Measurements from ENCODE around the gene PDGFRA. TPM values are rescaled to one million over a fixed set of nuclear protein-coding genes. Genes with fewer than 3 reads are reported as not detected.

Gene PDGFRA
- total RNA-seq, 1 experiment from 2014 or later, result 0.25 TPM

- Histone ChIP-seq H3K9ac (ENCODE audit: low read length) (no peak overlapping the region), H3K9me2 (ENCODE audit: insufficient read depth) (no peaks in the 10 kb centered on the region), H3K9me3 (ENCODE audit: control insufficient read depth in 1 of 2, insufficient read depth in 1 of 2, low read depth in 1 of 2, low read length in 2 of 2) (no peaks in the 10 kb centered on the region), H3K4me3 (replicated peaks in 1 of 2; ENCODE audit: low read depth in 1 of 2, low read length in 2 of 2) (no peak overlapping the region), H2AFZ (ENCODE audit: low read depth, low read length, poor library complexity, severe bottlenecking) (no peak overlapping the region), H3K36me3 (ENCODE audit: control insufficient read depth in 1 of 2, insufficient read depth in 2 of 2, low read length in 2 of 2) (no peaks in the 10 kb centered on the region), H3K4me1 (ENCODE audit: control insufficient read depth in 1 of 2, insufficient read depth in 2 of 2, low read length in 2 of 2) (no peaks in the 10 kb centered on the region), H3K4me2 (ENCODE audit: low read length) (no peak overlapping the region), H3K79me2 (ENCODE audit: insufficient read depth, low read length) (no peaks in the 10 kb centered on the region), H3K27ac (ENCODE audit: low read depth, low read length) (no peak overlapping the region), H4K20me1 (ENCODE audit: insufficient read depth) (no peaks in the 10 kb centered on the region), H3K27me3 (ENCODE audit: insufficient read depth, low read length) (no peaks in the 10 kb centered on the region; the same call in 1 of the 2 replicates)
- intact Hi-C loops (cut with micrococcal nuclease), result no loop called here
- ATAC-seq (no peak), DNase-seq (ENCODE audit: low read depth, low spot score) (no peak)
- BruUV-seq (replicated peaks), result no TSS peak
- TF ChIP-seq ELF1 (IDR thresholded peaks at IDR 0.05; ENCODE audit: borderline replicate concordance, low read depth), result no peak
- no peak for TF ChIP-seq MAX (IDR thresholded peaks at IDR 0.05)
- no peak for TF ChIP-seq CEBPB (IDR thresholded peaks at IDR 0.05; ENCODE audit: low read depth)
- TF ChIP-seq POLR2A (IDR thresholded peaks at IDR 0.05; ENCODE audit: borderline replicate concordance, extremely low read depth, insufficient read depth, insufficient read length), result no peak
- no peak for TF ChIP-seq RAD21 (IDR thresholded peaks at IDR 0.05; ENCODE audit: low read depth)
- no peak for TF ChIP-seq TCF7L2 (IDR thresholded peaks at IDR 0.05; ENCODE audit: borderline replicate concordance, extremely low read depth, insufficient read depth, insufficient read length)
- TF ChIP-seq ZNF274 (IDR thresholded peaks at IDR 0.05; ENCODE audit: low read depth, low read length), result no peak
- no peak for TF ChIP-seq YY1 (IDR thresholded peaks at IDR 0.05; ENCODE audit: extremely low read depth, insufficient replicate concordance, low read depth, low read length)
- no peak for TF ChIP-seq ZFX (IDR thresholded peaks at IDR 0.05)
- TF ChIP-seq POLR2AphosphoS5 (IDR thresholded peaks at IDR 0.05; ENCODE audit: low read depth, low read length), result no peak
- ChIA-PET RAD21 (ENCODE audit: low non-redundant PET in 1 of 2, low total read pairs in 2 of 2, uncharacterized antibody in 2 of 2, unreplicated experiment in 2 of 2) (no interaction called here), POLR2A (interaction anchor here (0.6 kb wide), 1 partner anchor 10 kb away, joined by 3 read pairs; no protein-coding TSS in a partner anchor), CTCF (no interaction called here)
These were observed 86.8 kb downstream of the PDGFRA start for GRCh38 chr4:54315561-54316538.
